ENCODE data around the gene TXLNB. TPM values are rescaled to one million over a fixed set of nuclear protein-coding genes. Genes with fewer than 3 reads are reported as not detected.
"Not testable (repeated sequence)": the region's sequence is repeated elsewhere in the genome, so short reads cannot be mapped to it uniquely, and the experiment has no call there.

Gene TXLNB
- polyA plus RNA-seq, 3 donors: 0.08 to 0.67 (median 0.12) TPM

DNA sequence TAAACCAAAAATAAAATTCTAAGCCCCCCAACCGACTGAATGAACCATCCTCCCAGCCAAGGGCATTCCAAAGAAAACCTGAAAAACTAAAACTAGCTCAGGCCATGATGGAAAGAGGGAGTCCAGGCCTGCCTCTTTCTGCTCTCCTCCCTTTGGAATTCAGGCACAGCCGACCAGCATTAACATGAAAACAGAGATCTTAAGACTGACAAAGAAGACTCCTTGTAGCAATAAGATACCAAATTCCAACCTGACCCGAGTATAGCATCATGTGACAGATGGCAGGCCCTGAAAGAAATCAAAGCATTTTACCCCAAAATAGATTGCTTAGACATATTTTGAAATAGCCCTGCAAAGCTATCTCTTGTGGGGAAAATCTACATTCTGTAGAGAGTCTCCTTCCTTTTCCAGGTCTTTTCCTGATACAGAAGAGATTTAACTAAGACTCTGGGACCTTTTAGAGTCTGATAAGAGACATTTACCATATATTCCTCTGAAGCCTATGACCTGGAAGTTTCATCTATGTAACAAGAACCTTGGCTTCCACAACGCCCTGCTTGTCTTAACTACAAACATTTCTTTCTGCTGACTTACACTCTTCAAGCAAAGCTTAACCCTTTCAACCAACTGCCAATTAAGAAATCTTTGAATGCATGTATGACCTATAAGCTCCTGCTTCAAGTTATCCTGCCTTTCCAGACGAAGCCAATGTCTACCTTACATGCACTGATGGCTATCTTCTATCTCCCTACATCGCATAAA, 22.2 kb upstream of the TXLNB start:
- WGBS, 3 donors: 70 to 77% (median 72%) methylated on average over 6 of the region's 6 CpGs
- H3K27ac ChIP-seq (ENCODE audit: low read depth, low read length): no peak overlapping the region

DNA sequence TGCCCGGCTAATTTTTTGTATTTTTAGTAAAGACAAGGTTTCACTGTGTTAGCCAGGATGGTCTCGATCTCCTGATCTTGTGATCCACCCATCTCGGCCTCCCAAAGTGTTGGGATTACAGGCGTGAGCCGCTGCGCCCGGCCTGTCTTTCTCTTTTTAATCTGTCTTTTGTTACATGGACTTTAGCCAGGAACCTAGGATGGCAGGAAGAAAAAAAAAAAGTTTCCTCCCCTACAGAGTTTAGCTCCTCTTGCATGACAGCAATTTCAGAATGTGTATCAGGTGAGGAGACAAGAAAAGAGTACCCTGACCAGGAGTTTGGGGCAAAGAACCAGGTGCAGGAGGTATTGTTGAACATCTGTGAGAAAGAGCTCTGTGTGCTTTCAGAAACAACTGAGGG, 21.4 kb upstream of the TXLNB start:
- H3K27ac ChIP-seq (ENCODE audit: low read depth, low read length): no peak overlapping the region
- WGBS, 3 donors: 86 to 95% (median 95%) methylated on average over 6 to 7 of the region's 7 CpGs

DNA sequence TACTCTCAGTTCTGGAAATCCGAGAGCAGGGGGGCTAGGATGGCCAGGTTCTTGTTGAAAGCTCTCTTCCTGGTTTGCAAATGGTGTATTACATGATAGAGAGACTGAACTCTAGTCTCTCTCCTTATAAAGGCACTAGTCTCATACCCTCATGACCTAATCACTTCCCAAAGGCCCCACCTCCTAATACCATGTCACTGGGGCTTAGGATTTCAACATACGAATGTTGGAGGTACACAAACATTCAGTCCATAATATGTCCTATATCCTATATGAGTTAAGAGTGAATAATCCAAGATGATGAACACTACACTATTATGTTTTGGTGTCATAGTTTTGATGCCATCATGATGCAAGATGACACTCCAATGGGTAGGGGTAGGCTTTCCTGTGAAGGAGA, 20.0 kb upstream of the TXLNB start:
- WGBS, 3 donors: 89 to 93% (median 93%) methylated on average over 2 of the region's 2 CpGs

DNA sequence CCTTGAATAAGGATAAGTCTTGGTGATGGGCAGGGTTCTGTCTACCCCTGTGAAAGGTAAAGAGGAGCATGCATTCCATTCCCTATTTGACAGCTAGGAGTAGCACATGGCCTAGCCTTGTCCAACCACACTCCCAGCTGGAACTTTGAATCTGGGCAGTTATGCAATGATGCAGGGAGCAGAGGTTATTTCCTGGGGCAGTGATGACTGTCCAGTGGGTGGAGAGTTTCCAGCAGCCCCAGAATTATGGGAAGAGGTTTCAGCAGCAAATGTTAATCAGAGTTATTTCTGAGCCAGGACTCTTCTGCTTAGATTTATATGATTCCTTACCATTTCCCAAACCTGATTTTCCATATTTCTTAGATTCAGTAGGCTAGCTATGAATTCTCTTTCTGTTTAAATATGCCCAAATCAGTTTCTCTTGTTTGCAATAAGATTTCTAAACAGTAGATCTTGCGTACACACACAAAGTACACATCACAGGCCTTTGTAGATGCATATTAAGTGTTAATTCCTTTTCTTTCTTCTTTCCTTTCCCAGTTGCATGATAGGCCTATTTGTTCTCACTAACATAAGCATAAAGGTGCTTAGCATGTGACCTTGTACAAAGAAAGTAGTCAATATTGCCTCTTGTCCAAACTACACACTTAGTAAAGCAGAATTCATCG, 17.3 kb upstream of the TXLNB start:
- no peak overlapping the region for H3K27ac ChIP-seq (ENCODE audit: low read depth, low read length)
- WGBS, 3 donors: 36 to 99% (median 95%) methylated on average over 2 of the region's 2 CpGs

More for the DNA sequence above, 20.0 kb upstream of the TXLNB start:
- H3K27ac ChIP-seq (ENCODE audit: low read depth, low read length): no peak overlapping the region

DNA sequence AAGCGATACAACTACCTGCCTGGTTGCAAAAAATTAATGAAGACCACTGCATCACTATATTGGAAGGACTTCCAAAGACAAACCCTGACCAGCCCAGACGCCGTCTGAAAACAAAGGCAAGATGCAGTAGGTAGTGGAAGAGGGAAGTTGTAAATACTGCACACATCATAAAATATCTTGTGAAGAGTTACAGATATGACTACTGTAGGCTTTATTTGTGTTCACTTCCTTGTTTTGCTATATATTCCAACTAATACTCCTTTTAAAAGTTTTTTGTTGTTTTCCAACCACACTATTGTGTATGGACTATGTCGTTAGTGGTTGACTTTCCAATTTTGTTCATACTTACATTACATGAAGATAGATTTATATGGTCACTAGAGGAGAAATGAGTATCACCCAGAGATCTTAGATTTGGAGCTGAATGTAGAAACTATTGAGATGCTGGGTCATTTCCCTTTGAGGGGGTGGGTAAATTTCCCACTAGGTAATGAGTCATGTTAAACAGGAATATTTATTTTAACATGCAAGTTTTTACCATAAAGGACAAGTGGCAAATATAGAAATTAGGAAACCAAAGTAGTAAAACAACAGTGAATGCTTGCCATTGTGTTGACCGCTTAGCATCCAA, 16.6 kb upstream of the TXLNB start:
- 65 to 88% (median 66%) methylated on average over 5 of the region's 5 CpGs for WGBS, 3 donors
- no peak overlapping the region for H3K27ac ChIP-seq (ENCODE audit: low read depth, low read length)

DNA sequence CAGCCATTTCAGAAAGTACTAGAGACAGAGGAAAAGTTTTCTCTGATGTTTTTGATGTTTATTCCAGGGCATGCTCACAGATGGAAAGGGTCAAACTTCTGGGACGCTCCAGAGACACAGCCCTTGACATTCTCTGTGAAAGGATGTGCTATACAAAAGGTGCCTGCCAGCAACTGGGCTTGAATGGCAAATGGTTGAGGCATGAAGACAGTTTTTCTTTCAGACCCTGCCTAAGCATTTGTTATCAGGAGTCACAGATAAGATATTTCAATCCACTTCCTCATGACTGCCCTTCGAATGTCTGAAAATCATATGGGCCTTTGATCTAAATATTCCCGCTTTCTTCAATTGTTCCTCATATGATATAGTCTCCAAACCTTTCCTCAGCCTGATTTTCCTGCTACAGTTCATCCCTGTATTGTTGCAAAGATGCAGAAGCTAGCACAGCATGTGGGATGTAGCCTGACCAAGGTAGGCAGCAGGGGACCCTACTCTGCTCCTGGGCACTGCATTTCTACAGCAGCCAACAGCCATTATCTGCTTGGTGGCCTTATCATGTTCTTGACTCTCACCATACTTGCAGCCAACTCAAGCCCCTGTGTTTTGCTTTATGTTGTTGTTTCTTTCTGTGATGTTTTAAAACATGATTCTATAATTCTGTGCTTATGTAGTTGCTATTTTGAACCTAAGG, 14.6 kb upstream of the TXLNB start:
- 74 to 86% (median 75%) methylated on average over 3 of the region's 3 CpGs for WGBS, 3 donors
- no peak overlapping the region for H3K27ac ChIP-seq (ENCODE audit: low read depth, low read length)

DNA sequence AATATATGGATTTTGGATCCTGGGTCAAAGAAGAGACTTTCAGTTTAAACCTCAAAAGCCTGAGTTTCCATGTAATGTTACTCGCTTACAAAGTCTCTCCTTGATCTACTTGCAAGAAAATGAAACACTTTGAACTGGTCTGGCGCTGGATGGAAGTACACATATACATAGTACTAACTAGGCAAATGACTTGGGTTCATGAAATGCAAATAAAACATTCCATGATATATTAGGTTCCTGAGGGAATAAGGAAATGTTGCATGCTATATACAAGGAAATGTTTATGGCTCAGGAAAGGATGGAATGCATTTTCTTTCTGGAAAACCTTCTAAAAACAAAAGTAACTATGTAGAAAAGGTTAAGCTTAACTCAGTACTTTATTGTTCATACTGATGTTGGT, 11.4 kb upstream of the TXLNB start:
- H3K27ac ChIP-seq (ENCODE audit: low read depth, low read length): no peak overlapping the region
- WGBS, 3 donors: 88 to 97% (median 90%) methylated on average over 2 of the region's 2 CpGs

DNA sequence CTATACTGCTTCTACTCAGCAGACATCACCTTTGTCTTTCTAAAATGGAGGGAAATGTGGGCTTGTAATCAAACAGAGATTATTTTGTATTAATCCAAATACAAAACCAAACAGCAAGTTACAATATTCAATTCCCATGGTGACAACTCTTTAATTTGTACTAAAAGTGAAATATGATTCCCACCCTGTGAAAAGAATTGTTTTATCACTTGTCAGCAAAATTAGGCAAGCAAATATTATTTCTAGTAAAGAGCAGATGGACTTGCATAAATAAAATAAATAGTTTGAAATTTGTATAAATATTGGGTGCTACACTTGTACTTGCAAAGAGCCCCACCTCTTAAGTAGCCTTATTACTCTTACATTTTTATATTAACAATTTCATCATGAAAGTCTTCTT, 6.1 kb upstream of the TXLNB start:
- no peak overlapping the region for H3K27ac ChIP-seq (ENCODE audit: low read depth, low read length)

DNA sequence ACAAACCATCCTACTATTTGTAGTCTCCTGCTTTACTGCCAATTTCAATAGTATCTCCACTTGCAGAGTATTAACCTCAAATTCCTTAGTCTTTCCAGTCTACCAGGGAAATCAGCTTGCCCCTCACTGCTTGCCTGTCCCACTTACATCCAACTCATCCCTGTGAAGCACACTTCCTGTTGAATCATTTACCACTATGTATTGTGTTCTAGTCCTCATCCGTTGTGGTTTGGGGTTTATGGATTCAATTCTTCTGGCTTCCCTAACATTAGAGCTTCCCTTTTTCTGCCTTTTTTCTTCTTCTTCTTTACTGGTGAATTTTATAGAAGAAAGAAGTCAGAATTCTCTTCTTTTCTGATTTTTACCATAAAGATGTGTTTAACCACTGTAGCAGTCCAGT, 5.1 kb upstream of the TXLNB start:
- 43 to 52% (median 48%) methylated on average over 1 of the region's 1 CpG for WGBS, 3 donors
- no peak overlapping the region for H3K27ac ChIP-seq (ENCODE audit: low read depth, low read length)

DNA sequence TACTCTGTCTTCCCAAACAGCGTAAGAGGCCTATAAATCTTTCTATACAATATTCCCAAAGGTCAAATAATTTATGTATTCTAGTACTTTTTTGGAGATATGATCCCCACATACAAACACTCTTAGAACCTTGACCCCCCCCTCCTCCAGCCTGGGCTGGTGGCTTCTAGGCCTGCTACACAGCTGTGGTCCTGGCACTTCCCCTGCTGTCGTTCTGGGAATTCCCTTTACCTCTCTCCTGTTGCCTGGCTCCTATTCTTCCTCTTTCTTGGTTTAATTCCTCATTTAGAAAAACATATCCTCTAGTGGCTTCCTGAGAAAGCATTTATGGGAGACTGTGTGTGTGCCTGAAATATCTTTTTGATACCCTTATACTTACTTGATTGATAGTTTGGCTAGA, 4.1 kb upstream of the TXLNB start:
- no peak overlapping the region for H3K27ac ChIP-seq (ENCODE audit: low read depth, low read length)
- 63 to 73% (median 71%) methylated on average over 2 of the region's 2 CpGs for WGBS, 3 donors

DNA sequence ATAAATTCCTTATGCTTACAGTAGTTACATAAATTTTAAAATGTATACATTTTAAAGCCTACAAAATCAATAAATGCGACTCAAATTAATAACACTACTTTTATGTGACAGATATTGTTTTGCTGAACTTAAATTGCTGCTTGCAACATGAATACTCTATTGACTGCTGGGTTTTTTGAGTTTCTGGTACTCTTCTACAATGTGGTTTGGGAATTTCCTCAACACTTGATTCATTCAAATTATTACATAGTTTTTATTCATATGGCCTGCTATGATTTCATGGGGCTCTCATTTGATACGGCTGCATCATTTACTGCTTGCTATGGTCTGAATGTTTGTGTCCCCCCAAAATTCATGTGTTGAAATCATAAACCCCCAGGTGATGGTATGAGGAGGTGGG, 2.3 kb upstream of the TXLNB start:
- no peak overlapping the region for H3K27ac ChIP-seq (ENCODE audit: low read depth, low read length)
- WGBS, 3 donors: 78 to 94% (median 85%) methylated on average over 2 of the region's 2 CpGs

DNA sequence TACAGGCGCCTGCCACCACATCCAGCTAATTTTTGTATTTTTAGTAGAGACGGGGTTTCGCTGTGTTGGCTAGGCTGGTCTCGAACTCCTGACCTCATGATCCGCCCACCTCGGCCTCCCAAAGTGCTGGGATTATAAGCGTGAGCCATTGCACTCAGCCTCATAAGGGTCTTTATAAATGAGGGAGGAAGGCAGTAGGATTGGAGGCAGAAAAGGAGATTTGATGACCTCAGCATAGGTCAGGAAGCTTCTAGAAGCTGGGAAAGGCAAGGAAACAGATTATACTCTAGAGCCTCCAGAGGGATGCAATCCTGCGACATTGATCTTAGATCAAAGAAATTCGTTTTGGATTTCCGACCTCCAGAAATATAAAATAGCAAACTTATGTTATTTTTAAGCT, 1.4 kb upstream of the TXLNB start:
- not testable (repeated sequence) for H3K27ac ChIP-seq (ENCODE audit: low read depth, low read length)
- 78 to 95% (median 91%) methylated on average over 10 of the region's 10 CpGs for WGBS, 3 donors

DNA sequence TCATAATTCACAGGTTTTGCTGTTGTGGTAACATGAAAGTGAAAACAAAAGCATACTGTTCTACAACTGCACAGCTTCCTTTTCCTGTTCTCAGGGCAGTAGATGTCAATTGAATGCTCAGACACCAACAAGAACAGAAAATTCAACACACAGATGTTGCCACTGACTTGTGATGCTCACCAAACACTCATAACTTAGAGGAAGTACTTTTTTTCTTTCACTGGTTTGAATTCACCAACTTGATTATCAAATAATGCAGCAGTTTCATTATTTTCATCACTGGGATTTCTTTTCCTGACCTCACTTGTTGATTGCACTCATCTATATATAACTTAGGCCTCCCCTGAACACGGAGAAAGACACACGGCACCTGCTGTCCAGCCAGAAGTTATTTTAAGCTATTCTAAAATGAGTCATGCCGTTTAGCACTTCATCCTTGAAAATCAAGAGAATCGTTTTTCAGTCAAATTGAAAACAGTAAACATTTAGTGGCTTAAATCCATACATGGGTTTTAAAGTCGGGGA, 949 bp downstream of the TXLNB start:
- no peak overlapping the region for H3K27ac ChIP-seq (ENCODE audit: low read depth, low read length)
- WGBS, 3 donors: 13 to 24% (median 18%) methylated on average over 5 of the region's 5 CpGs

DNA sequence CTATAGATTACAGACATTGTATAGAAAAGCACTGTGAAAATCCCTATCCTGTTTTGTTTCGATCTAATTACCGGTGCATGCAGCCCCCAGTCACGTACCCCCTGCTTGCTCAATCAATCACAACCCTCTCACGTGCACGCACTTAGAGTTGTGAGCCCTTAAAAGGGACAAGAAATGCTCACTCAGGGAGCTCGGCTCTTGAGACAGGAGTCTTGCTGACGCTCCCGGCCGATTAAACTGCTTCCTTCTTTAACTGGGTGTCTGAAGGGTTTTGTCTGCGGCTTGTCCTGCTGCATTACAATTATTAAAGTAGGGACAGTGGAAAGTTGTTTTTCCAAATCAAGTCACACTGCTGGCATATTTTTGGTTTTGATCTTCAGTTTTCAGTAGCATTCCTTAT, 2.6 kb downstream of the TXLNB start:
- 79 to 93% (median 89%) methylated on average over 10 of the region's 10 CpGs for WGBS, 3 donors
- no peak overlapping the region for H3K27ac ChIP-seq (ENCODE audit: low read depth, low read length)

DNA sequence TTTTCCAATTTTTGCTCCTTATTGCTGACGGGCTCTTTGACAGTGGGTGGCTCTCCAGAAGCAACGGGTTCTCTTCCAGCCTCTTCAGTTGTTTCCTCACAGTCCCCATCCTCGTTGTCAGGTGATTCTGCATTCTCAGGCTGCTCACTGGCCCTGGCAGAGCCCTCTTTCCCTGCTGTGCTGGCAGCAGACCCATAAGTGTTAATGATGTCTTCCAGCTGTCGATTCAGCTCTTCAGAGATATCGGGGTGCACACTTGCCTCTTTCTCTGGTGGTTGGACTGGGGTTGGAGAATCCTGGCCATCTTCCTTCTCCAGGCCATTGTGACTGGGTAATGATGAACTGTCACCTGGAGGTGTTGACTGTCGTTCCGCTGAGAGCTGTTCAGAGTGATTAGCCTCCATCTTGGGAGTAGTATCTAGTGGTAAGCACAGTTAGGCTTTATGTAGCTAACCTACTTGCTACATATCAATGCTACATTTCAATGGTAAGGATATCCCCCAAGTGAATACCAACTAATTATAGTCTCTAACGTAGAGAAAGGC, 3.2 kb downstream of the TXLNB start:
- no peak overlapping the region for H3K27ac ChIP-seq (ENCODE audit: low read depth, low read length)
- 91 to 94% (median 92%) methylated on average over 8 of the region's 8 CpGs for WGBS, 3 donors

DNA sequence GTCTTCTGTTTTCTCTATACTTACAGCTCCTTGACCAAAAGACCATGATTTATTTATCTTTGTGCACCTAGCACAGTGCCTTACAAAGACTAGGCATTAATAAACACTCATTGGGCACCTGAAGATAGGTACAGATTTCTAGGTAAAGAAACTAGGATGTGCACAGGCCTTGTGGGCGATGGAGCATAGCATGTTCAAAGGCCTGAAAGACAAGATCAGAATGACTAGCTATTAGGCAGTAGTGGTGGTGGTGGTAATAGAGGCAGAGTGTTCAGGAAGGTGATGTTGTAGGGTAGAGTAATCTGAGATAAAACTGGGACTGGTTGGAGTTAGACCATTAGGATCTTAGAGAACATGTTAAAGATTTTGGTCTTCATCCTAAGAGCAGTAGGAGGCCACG, 3.9 kb downstream of the TXLNB start:
- H3K27ac ChIP-seq (ENCODE audit: low read depth, low read length): no peak overlapping the region
- WGBS, 3 donors: 92 to 97% (median 94%) methylated on average over 2 of the region's 2 CpGs

DNA sequence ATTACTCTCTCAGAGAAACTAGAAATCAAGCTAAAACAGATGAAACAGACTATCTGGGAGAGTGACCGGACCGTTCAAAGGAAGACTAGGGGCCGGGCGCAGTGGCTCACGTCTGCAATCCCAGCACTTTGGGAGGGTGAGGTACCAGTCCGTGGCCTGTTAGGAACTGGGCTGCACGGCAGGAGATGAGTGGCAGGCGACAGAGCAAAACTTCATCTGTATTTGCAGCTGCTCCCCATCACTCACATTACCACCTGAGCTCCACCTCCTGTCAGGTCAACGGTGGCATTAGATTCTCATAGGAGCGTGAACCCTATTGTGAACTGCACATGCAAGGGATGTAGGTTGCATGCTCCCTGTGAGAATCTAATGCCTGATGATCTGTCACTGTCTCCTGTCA, 5.4 kb downstream of the TXLNB start:
- 90 to 96% (median 94%) methylated on average over 8 to 10 of the region's 10 CpGs for WGBS, 3 donors
- not testable (repeated sequence) for H3K27ac ChIP-seq (ENCODE audit: low read depth, low read length)

DNA sequence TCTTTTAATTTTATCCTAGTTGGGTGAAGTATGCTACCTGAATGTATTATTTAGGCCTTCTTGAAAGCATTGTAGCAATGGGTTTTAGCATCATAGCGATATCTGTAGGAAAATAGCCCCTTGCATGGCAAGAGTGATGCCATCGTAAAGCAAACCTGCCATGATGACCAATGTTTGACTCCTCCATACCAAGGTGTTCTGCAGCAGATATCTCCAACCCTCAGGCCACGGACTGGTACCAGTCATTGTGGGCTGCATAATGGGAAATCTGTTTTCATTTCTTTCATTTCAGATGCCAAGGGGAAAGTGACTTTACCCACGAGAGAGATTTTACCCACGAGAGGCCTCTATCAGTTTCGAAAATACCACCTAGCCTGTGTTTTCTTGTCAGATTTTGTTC, 6.2 kb downstream of the TXLNB start:
- no peak overlapping the region for H3K27ac ChIP-seq (ENCODE audit: low read depth, low read length)
- WGBS, 3 donors: 71 to 91% (median 88%) methylated on average over 6 of the region's 6 CpGs

DNA sequence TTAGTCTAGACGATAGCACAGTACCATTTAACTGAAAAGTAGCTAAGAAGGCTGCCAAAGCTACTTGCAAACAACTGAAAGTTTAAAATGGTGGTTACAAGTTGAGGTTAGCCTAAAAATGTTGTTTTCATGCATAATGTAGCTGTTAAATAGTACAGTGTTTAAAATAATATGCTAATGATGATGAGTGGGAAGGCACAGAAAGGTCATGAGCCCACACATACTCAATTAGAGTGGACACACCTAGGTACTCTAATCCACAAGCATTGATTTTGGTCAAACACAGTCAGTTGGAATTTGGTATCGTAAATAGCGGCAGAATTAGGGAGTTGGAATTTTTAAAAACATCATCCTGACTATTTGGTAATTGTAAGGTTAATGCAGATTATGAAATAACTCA, 7.0 kb downstream of the TXLNB start:
- WGBS, 3 donors: 84 to 95% (median 93%) methylated on average over 3 of the region's 3 CpGs
- no peak overlapping the region for H3K27ac ChIP-seq (ENCODE audit: low read depth, low read length)

All from adipose tissue (tissue), 3 donors.